BE2C (cell line): ENCODE measurements around the gene PIK3AP1.

ENCODE experiments used
- DNase-seq: peaks from one replicate; pipeline ENCODE4 v3.0.0-alpha.2; 2020
- H3K27me3 ChIP-seq: fragments of 250-450 bp; sonication (Bioruptor Pico); 2 replicates; pipeline ENCODE4 v1.5.1; 2020; ENCODE audit warnings: mild to moderate bottlenecking
- H3K36me3 ChIP-seq: fragments of 250-450 bp; sonication (Bioruptor Pico); 2 replicates; pipeline ENCODE4 v1.5.1; 2020; ENCODE audit warnings: mild to moderate bottlenecking
- H3K4me1 ChIP-seq: fragments of 250-450 bp; sonication (Bioruptor Pico); 2 replicates; pipeline ENCODE4 v1.5.1; 2020
- H3K4me3 ChIP-seq: 2 replicates; pipeline ENCODE4 v1.5.1; 2011; ENCODE audit warnings: low read depth, low read length
- H3K9me3 ChIP-seq: fragments of 250-450 bp; sonication (Bioruptor Pico); 2 replicates; pipeline ENCODE4 v1.5.1; 2020
- CTCF ChIP-seq: IDR thresholded peaks from 2 replicates; pipeline ENCODE4 v1.5.1; 2012; ENCODE audit warnings: mild to moderate bottlenecking, low read depth, low read length

PIK3AP1 gene

DNA sequence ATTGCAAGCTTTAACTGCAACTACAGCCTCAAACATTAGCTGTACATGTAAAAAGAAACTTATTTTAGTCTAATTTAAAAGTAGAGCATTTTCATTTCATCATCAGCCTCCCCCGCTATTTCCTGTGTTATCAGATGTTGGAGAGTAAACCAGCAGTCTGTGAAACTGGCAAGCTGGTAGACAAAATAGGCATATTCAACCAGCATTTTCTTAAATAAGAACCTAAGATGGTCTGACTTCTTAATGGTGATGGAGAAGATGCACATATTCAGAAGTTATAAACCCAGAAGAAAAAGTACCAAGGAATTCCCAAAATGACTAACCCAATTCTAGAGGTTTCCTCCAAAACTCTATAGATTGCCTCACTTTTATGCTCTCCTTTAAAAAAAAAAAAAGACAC, 24.9 kb downstream of the PIK3AP1 start:
- TF ChIP-seq CTCF: no peak
- Histone ChIP-seq H3K4me3 (no peak overlapping the region), H3K4me1 (no peaks in the 10 kb centered on the region), H3K9me3 (no peaks in the 10 kb centered on the region), H3K27me3 (no peaks in the 10 kb centered on the region), H3K36me3 (no peaks in the 10 kb centered on the region)
- DNase-seq: no peak

DNA sequence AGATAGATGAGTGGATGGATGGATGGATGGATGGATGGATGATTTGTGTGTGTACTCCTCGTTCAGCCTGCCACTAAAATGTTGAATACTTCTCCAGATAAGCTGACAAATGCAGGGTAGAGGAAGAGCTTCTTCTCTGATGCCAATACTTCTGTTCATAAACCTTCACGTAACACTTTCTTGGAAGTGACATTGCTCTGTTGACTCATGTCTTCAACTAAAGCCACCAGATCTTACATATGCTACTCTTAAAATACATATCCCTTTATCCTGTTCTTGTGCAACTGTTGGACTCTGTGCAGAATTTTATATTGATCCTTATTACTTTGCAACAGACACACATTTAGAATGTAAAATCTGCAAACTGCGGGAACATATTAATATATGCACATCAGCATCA, 26.9 kb downstream of the PIK3AP1 start:
- TF ChIP-seq CTCF: no peak
- no peaks in the 10 kb centered on the region for H3K27me3 ChIP-seq
- no peak overlapping the region for H3K4me3 ChIP-seq
- DNase-seq: no peak
- no peaks in the 10 kb centered on the region for H3K36me3 ChIP-seq
- H3K4me1 ChIP-seq: no peaks in the 10 kb centered on the region
- no peaks in the 10 kb centered on the region for H3K9me3 ChIP-seq

DNA sequence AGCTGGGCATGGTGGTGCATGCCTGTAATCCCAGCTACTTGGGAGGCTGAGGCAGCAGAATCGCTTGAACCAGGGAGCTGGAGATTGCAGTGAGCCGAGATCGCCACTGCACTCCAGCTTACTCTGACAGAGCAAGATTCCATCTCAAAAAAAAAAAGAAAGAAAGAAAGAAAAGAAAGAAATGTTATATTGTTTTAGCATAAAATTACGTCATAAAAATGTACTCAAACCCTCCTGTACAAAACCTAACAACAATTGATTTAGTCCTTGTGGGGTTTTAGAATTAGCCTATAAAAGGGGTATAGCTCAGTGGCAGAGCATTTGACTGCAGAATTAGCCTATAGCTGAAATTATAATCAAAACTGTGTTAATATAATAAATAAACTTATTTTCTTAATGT, 27.9 kb downstream of the PIK3AP1 start:
- no peaks in the 10 kb centered on the region for H3K9me3 ChIP-seq
- no peaks in the 10 kb centered on the region for H3K4me1 ChIP-seq
- TF ChIP-seq CTCF: no peak

GRCh38 chr10:96691761-96692160, 28.6 kb downstream of the PIK3AP1 start:
- Histone ChIP-seq H3K36me3 (no peaks in the 10 kb centered on the region), H3K9me3 (no peaks in the 10 kb centered on the region), H3K27me3 (no peaks in the 10 kb centered on the region), H3K4me1 (no peaks in the 10 kb centered on the region), H3K4me3 (no peak overlapping the region)
- DNase-seq: no peak
- TF ChIP-seq CTCF: no peak

More for the DNA sequence above, 27.9 kb downstream of the PIK3AP1 start:
- no peak for DNase-seq
- H3K27me3 ChIP-seq: no peaks in the 10 kb centered on the region
- H3K36me3 ChIP-seq: no peaks in the 10 kb centered on the region
- H3K4me3 ChIP-seq: no peak overlapping the region

GRCh38 chr10:96690755-96691730, 29.3 kb downstream of the PIK3AP1 start:
- Histone ChIP-seq H3K4me3 (no peak overlapping the region), H3K4me1 (no peaks in the 10 kb centered on the region), H3K9me3 (no peaks in the 10 kb centered on the region), H3K36me3 (no peaks in the 10 kb centered on the region), H3K27me3 (no peaks in the 10 kb centered on the region)
- no peak for DNase-seq
- no peak for TF ChIP-seq CTCF

GRCh38 chr10:96688789-96689188, 31.5 kb downstream of the PIK3AP1 start:
- TF ChIP-seq CTCF: no peak
- no peaks in the 10 kb centered on the region for H3K27me3 ChIP-seq
- H3K4me1 ChIP-seq: no peaks in the 10 kb centered on the region
- H3K9me3 ChIP-seq: no peaks in the 10 kb centered on the region
- no peak overlapping the region for H3K4me3 ChIP-seq
- no peak for DNase-seq
- H3K36me3 ChIP-seq: no peaks in the 10 kb centered on the region
